ENCODE data around the gene TUBB. TPM values are rescaled to one million over a fixed set of nuclear protein-coding genes. Genes with fewer than 3 reads are reported as not detected.
"Not testable (repeated sequence)": the region's sequence is repeated elsewhere in the genome, so short reads cannot be mapped to it uniquely, and the experiment has no call there.

The TUBB gene
- total RNA-seq, 6 experiments from 2014 or later: 1,052 to 1,712 (median 1,589) TPM

DNA sequence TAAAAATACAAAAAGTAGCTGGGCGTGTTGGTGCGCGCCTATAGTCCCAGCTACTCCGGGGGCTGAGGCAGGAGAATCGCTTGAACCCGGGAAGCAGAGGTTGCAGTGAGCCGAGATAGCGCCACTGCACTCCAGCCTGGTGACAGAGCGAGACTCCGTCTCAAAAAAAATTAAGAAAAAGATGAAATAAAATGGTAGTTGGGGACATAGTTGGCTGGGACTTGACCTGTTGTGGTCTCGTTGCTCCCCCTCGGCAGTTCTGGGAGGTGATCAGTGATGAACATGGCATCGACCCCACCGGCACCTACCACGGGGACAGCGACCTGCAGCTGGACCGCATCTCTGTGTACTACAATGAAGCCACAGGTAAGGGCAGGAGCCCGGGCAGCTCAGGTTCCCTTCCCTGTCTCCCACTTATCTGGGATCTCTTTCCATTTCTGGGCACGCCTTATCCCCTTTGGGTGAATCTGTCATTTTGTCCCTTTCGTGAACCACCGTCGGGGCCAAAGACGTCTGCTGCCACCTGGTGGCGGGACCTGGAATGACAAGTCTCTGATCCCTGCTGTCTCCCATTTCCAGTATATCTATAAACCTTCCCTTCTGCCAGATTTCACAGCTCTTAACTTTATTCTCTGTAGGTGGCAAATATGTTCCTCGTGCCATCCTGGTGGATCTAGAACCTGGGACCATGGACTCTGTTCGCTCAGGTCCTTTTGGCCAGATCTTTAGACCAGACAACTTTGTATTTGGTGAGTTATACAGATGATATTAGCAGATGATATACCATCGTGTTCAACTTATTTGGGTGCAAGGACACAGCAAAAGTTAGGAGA is 2.3 kb downstream of the TUBB start:
- H3K4me1 Mint-ChIP-seq (ENCODE audit: low read depth): peaks cover 63% of the 10 kb centered on the region
- H3K36me3 Mint-ChIP-seq (ENCODE audit: low read depth): peaks cover 57% of the 10 kb centered on the region
- no peaks in the 10 kb centered on the region for H3K9me3 Mint-ChIP-seq
- DNase-seq: peak; percentile 71
- peaks cover 27% of the 10 kb centered on the region for H3K27me3 Mint-ChIP-seq (ENCODE audit: insufficient read depth)
- peak overlapping the region; percentile 91 for H3K27ac Mint-ChIP-seq
- TF ChIP-seq, protein P1, sequence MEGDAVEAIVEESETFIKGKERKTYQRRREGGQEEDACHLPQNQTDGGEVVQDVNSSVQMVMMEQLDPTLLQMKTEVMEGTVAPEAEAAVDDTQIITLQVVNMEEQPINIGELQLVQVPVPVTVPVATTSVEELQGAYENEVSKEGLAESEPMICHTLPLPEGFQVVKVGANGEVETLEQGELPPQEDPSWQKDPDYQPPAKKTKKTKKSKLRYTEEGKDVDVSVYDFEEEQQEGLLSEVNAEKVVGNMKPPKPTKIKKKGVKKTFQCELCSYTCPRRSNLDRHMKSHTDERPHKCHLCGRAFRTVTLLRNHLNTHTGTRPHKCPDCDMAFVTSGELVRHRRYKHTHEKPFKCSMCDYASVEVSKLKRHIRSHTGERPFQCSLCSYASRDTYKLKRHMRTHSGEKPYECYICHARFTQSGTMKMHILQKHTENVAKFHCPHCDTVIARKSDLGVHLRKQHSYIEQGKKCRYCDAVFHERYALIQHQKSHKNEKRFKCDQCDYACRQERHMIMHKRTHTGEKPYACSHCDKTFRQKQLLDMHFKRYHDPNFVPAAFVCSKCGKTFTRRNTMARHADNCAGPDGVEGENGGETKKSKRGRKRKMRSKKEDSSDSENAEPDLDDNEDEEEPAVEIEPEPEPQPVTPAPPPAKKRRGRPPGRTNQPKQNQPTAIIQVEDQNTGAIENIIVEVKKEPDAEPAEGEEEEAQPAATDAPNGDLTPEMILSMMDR (IDR thresholded peaks at IDR 0.05): peak; percentile 99
- peak overlapping the region; percentile 89 for H3K4me3 Mint-ChIP-seq

DNA sequence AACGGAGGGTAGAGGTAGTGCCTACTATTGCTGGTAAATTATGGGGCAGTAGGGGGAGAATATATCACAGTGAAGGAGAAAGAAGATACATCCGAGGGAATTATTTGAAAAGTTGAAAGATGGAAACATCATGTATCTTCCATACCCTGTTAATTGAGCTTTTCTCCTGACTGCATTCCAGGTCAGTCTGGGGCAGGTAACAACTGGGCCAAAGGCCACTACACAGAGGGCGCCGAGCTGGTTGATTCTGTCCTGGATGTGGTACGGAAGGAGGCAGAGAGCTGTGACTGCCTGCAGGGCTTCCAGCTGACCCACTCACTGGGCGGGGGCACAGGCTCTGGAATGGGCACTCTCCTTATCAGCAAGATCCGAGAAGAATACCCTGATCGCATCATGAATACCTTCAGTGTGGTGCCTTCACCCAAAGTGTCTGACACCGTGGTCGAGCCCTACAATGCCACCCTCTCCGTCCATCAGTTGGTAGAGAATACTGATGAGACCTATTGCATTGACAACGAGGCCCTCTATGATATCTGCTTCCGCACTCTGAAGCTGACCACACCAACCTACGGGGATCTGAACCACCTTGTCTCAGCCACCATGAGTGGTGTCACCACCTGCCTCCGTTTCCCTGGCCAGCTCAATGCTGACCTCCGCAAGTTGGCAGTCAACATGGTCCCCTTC is 3.1 kb downstream of the TUBB start:
- Mint-ChIP-seq H3K27ac (peak overlapping the region; percentile 91), H3K27me3 (ENCODE audit: insufficient read depth) (peaks cover 25% of the 10 kb centered on the region), H3K36me3 (ENCODE audit: low read depth) (peaks cover 54% of the 10 kb centered on the region), H3K4me3 (peak overlapping the region; percentile 89), H3K4me1 (ENCODE audit: low read depth) (peaks cover 67% of the 10 kb centered on the region)
- not testable (repeated sequence) for H3K9me3 Mint-ChIP-seq, DNase-seq

DNA sequence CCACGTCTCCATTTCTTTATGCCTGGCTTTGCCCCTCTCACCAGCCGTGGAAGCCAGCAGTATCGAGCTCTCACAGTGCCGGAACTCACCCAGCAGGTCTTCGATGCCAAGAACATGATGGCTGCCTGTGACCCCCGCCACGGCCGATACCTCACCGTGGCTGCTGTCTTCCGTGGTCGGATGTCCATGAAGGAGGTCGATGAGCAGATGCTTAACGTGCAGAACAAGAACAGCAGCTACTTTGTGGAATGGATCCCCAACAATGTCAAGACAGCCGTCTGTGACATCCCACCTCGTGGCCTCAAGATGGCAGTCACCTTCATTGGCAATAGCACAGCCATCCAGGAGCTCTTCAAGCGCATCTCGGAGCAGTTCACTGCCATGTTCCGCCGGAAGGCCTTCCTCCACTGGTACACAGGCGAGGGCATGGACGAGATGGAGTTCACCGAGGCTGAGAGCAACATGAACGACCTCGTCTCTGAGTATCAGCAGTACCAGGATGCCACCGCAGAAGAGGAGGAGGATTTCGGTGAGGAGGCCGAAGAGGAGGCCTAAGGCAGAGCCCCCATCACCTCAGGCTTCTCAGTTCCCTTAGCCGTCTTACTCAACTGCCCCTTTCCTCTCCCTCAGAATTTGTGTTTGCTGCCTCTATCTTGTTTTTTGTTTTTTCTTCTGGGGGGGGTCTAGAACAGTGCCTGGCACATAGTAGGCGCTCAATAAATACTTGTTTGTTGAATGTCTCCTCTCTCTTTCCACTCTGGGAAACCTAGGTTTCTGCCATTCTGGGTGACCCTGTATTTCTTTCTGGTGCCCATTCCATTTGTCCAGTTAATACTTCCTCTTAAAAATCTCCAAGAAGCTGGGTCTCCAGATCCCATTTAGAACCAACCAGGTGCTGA is 3.9 kb downstream of the TUBB start:
- not testable (repeated sequence) for DNase-seq, H3K9me3 Mint-ChIP-seq
- H3K4me1 Mint-ChIP-seq (ENCODE audit: low read depth): peaks cover 61% of the 10 kb centered on the region
- H3K27ac Mint-ChIP-seq: peak overlapping the region; percentile 91
- H3K4me3 Mint-ChIP-seq: peak overlapping the region; percentile 89
- peaks cover 54% of the 10 kb centered on the region for H3K36me3 Mint-ChIP-seq (ENCODE audit: low read depth)
- TF ChIP-seq, protein P1 (IDR thresholded peaks at IDR 0.05): peak; percentile 45; the same call in 1 of the 2 replicates
- peaks cover 25% of the 10 kb centered on the region for H3K27me3 Mint-ChIP-seq (ENCODE audit: insufficient read depth)

DNA sequence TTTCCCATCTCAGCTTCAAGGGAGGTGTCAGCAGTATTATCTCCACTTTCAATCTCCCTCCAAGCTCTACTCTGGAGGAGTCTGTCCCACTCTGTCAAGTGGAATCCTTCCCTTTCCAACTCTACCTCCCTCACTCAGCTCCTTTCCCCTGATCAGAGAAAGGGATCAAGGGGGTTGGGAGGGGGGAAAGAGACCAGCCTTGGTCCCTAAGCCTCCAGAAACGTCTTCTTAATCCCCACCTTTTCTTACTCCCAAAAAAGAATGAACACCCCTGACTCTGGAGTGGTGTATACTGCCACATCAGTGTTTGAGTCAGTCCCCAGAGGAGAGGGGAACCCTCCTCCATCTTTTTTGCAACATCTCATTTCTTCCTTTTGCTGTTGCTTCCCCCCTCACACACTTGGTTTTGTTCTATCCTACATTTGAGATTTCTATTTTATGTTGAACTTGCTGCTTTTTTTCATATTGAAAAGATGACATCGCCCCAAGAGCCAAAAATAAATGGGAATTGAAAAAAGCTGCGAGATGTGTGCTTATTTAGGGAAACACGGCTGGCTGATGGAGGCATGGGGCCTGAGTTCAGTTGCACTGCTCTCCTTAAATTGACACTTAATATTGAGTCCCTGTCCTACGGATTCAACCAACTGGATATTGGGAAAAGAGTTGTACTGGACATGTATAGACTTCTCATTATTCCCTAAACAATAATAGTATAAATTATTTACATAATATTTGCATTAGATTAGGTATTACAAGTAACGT is 4.9 kb downstream of the TUBB start:
- peaks cover 25% of the 10 kb centered on the region for H3K27me3 Mint-ChIP-seq (ENCODE audit: insufficient read depth)
- DNase-seq: no peak
- peaks cover 53% of the 10 kb centered on the region for H3K36me3 Mint-ChIP-seq (ENCODE audit: low read depth)
- TF ChIP-seq, protein P1 (IDR thresholded peaks at IDR 0.05): no peak
- peak overlapping the region; percentile 89 for H3K4me3 Mint-ChIP-seq
- H3K4me1 Mint-ChIP-seq (ENCODE audit: low read depth): peaks cover 56% of the 10 kb centered on the region
- H3K9me3 Mint-ChIP-seq: no peaks in the 10 kb centered on the region
- H3K27ac Mint-ChIP-seq: peak overlapping the region; percentile 91

DNA sequence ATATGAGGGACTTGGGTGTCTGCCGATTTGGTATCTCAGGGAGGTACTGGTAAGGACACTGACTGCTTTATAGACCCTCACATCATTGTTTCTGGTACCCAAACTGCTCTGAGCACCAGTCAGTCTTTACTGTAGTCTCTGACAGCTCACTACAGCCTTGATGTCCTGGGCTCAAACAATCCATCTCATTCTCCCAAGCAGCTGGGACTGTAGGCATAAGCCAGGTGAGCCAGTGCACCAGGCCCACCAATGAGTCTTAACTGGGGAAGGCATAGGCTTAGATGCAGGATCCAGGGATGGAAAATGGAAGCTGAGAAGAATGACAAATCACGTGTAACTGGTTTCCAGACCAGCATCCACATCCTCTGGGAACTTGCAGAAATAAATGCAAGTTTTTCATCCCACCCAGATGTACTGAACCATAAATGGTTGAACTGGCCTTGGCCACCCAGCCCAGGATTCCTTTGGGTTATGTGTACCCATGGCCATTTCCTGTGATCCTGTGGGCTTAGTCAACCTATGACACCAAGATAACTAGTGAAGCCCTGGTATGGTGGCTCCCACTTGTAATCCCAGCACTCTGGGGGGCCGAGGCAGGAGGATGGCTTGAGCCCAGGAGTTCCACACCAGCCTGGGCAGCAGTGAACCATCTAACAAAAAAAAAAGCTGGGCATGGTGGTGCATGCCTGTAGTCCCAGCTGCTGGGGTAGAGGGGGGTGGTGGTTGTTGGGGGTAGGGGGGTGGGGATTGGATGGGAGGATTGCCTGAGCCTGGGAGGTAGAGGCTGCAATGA is 5.8 kb downstream of the TUBB start:
- H3K36me3 Mint-ChIP-seq (ENCODE audit: low read depth): peaks cover 45% of the 10 kb centered on the region

More for the DNA sequence above, 5.8 kb downstream of the TUBB start:
- Mint-ChIP-seq H3K4me3 (peak overlapping the region; percentile 26; the same call in 1 of the 2 replicates), H3K4me1 (ENCODE audit: low read depth) (peaks cover 56% of the 10 kb centered on the region), H3K27me3 (ENCODE audit: insufficient read depth) (peaks cover 25% of the 10 kb centered on the region), H3K9me3 (no peaks in the 10 kb centered on the region), H3K27ac (peak overlapping the region; percentile 72)
- peak; percentile 68 for DNase-seq
- TF ChIP-seq, protein P1 (IDR thresholded peaks at IDR 0.05): no peak

Data from HFFc6 (cell line).